Measurements from ENCODE around the gene DYSF.

GRCh38 chr2:71466301-71467179 is 13.2 kb downstream of the DYSF start:
- TF ChIP-seq CTCF (IDR thresholded peaks at IDR 0.05; ENCODE audit: low read depth, low read length, poor library complexity, severe bottlenecking) (no peak), EZH2phosphoT487 (IDR thresholded peaks at IDR 0.05; ENCODE audit: borderline replicate concordance, low read length) (peak; percentile 60; the same call in 1 of the 2 replicates)
